PC-9 (cell line): Measurements from ENCODE around the gene ADIPOR2. TPM values are rescaled to one million over a fixed set of nuclear protein-coding genes. Genes with fewer than 3 reads are reported as not detected.

Source experiments
- BruUV-seq: library from RNA; stranded (reverse); fragments of 400-500 nt; replicated peaks from 2 replicates; lab custom pipeline; 2021; lab: Mats Ljungman, UMichigan
- CTCF ChIA-PET: fragments of 300-600 bp; sonication (Branson Sonifier 250); formaldehyde crosslinking; loops from one replicate; lab custom pipeline; 2022; ENCODE audit warnings: antibody characterized with exemption; lab: Charles Lee
- POLR2A ChIA-PET: fragments of 300-600 bp; sonication (Branson Sonifier 250); formaldehyde crosslinking; loops from one replicate; lab custom pipeline; 2022; ENCODE audit warnings: antibody characterized with exemption; ENCODE audit not compliant: unreplicated experiment; lab: Charles Lee
- DNase-seq, 2 experiments: peaks; one replicate each; pipeline versions ENCODE4 v3.0.0 to v3.0.0-alpha.2; 2015 to 2022; ENCODE audit warnings: mixed read lengths in 1 of 2
- H2AFZ ChIP-seq: fragments of 200-600 bp; sonication (generic); 2 replicates; pipeline ENCODE4 v1.8.1; 2017; ENCODE audit warnings: antibody characterized with exemption
- H3F3A ChIP-seq: fragments of 200-600 bp; sonication (generic); 2 replicates; pipeline ENCODE4 v1.8.1; 2017; ENCODE audit warnings: antibody characterized with exemption, mild to moderate bottlenecking, low read depth; ENCODE audit not compliant: insufficient read depth
- H3K27ac ChIP-seq: fragments of 200-600 bp; sonication (generic); 2 replicates; pipeline ENCODE4 v1.6.1; 2016; ENCODE audit warnings: mixed run types
- H3K27me3 ChIP-seq: fragments of 200-600 bp; sonication (generic); 2 replicates; pipeline ENCODE4 v1.6.1; 2016; ENCODE audit warnings: low read depth, mixed run types; ENCODE audit not compliant: insufficient read depth
- H3K36me3 ChIP-seq: fragments of 200-600 bp; sonication (generic); 2 replicates; pipeline ENCODE4 v1.6.1; 2016; ENCODE audit warnings: low read depth, mixed run types
- H3K4me1 ChIP-seq: fragments of 200-600 bp; sonication (generic); replicated peaks from 2 replicates; pipeline ENCODE4 v1.6.1; 2016; ENCODE audit warnings: mixed run types; ENCODE audit not compliant: insufficient read depth
- H3K4me2 ChIP-seq: fragments of 200-600 bp; sonication (generic); 2 replicates; pipeline ENCODE4 v1.6.1; 2017; ENCODE audit warnings: mixed run types
- H3K4me3 ChIP-seq: fragments of 200-600 bp; sonication (generic); 2 replicates; pipeline ENCODE4 v1.6.1; 2016; ENCODE audit warnings: mixed run types
- H3K79me2 ChIP-seq: fragments of 200-600 bp; sonication (generic); 2 replicates; pipeline ENCODE4 v1.6.1; 2017; ENCODE audit warnings: low read depth, mixed run types
- H3K9me2 ChIP-seq: fragments of 200-600 bp; sonication (generic); 2 replicates; pipeline ENCODE4 v1.8.1; 2017; ENCODE audit warnings: mild to moderate bottlenecking; ENCODE audit not compliant: insufficient read depth
- H3K9me3 ChIP-seq: fragments of 200-600 bp; sonication (generic); 2 replicates; pipeline ENCODE4 v1.8.1; 2016; ENCODE audit warnings: low read depth; ENCODE audit not compliant: insufficient read depth
- H4K20me1 ChIP-seq: fragments of 200-600 bp; sonication (generic); 2 replicates; pipeline ENCODE4 v1.8.1; 2017; ENCODE audit not compliant: insufficient read depth
- EZH2 ChIP-seq: fragments of 200-600 bp; sonication (generic); IDR thresholded peaks from 2 replicates; pipeline ENCODE4 v1.8.0; 2017; ENCODE audit warnings: antibody characterized with exemption, low read depth
- intact Hi-C: fragments of 100-400 bp; cut with micrococcal nuclease; formaldehyde crosslinking; loops from one replicate; pipeline ENCODE4 v1.10.0; 2022; ENCODE audit not compliant: unreplicated experiment
- total RNA-seq: library from RNA; stranded (reverse); gene quantifications from 2 replicates; pipeline ENCODE4 v1.2.3, GENCODE V29; 2021
- TF ChIP-seq, protein P1 (sequence below): fragments of 200-600 bp; sonication (generic); conservative IDR thresholded peaks from 2 replicates; pipeline ENCODE4 v1.6.1; 2017; ENCODE audit warnings: mixed run types, antibody characterized with exemption, mild to moderate bottlenecking, moderate library complexity

ADIPOR2 gene
- total RNA-seq, 1 experiment from 2014 or later, result 107 TPM

DNA sequence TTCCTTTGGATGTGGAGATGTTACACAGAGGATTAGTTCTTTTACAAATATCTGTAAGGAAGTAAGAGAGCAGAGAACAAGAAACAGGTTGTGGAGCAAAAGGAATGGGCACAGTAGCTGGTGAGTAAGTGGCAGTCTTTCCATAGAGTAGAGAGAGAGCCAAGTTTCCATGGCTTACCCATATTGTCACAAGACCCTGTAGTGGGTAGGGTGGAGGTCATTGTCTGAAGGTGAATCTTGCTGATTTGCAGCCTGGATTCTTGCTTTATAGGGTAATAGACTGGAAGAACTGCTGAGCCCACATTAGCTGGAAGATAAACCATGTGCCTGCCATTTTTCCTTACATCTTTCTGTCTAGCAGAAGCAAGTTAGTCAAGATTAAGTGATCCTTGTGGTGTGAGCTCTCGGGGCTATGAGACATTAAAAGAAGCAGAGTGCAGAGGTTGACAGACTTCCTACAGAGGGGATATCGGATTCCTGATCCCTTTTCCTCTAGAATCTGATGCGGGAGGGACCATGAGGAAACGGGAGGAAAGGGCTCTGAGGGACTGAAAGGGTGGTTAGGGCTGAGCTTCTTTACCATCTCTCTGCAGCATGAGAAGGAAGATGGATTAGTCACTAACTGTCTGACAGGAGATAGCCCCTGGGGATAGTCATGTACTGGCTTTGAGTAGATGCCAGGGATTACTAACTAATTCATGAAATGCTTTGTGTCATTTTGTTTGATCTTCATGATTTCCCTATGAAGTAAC is 85.5 kb downstream of the ADIPOR2 start:
- BruUV-seq, result no TSS peak
- ChIA-PET POLR2A (interaction anchor here (0.7 kb wide), 2 partner anchors 86 to 184 kb away, joined by 5 read pairs; partner anchors contain the start of gene ADIPOR2), CTCF (no interaction called here)
- Histone ChIP-seq H4K20me1 (peaks cover 9% of the 10 kb centered on the region), H3K79me2 (peaks cover 37% of the 10 kb centered on the region), H3K36me3 (peaks cover 39% of the 10 kb centered on the region), H3K27me3 (no peaks in the 10 kb centered on the region), H3K27ac (0 out of 2 replicates have a peak overlapping the region, but pooled peaks have one; percentile 14), H3K4me1 (peaks cover 27% of the 10 kb centered on the region), H3K9me3 (no peaks in the 10 kb centered on the region), H2AFZ (no peak overlapping the region), H3K9me2 (no peaks in the 10 kb centered on the region), H3F3A (peaks cover 55% of the 10 kb centered on the region), H3K4me3 (no peak overlapping the region), H3K4me2 (peak overlapping the region; percentile 20)
- intact Hi-C loops, result no loop called here
- TF ChIP-seq, protein P1, sequence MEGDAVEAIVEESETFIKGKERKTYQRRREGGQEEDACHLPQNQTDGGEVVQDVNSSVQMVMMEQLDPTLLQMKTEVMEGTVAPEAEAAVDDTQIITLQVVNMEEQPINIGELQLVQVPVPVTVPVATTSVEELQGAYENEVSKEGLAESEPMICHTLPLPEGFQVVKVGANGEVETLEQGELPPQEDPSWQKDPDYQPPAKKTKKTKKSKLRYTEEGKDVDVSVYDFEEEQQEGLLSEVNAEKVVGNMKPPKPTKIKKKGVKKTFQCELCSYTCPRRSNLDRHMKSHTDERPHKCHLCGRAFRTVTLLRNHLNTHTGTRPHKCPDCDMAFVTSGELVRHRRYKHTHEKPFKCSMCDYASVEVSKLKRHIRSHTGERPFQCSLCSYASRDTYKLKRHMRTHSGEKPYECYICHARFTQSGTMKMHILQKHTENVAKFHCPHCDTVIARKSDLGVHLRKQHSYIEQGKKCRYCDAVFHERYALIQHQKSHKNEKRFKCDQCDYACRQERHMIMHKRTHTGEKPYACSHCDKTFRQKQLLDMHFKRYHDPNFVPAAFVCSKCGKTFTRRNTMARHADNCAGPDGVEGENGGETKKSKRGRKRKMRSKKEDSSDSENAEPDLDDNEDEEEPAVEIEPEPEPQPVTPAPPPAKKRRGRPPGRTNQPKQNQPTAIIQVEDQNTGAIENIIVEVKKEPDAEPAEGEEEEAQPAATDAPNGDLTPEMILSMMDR, result no peak
- no peak for TF ChIP-seq EZH2
- DNase-seq, result peak in 1 of 2 experiments; percentile 77

DNA sequence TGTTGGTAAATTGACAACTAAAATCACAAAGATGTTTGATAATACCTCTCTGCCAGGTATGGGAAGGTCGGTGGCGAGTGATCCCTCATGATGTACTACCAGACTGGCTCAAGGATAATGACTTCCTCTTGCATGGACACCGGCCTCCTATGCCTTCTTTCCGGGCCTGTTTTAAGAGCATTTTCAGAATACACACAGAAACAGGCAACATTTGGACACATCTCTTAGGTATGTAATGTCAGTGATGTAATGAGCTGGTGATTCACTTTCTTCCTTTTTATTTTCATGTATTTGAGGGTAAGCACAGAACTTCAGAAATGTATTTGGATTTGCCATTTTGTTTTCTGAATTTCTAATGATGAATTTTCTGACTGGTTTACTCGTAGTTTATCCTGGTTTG is 86.9 kb downstream of the ADIPOR2 start:
- POLR2A ChIA-PET, result no interaction called here
- no peak overlapping the region for H3K27ac ChIP-seq

DNA sequence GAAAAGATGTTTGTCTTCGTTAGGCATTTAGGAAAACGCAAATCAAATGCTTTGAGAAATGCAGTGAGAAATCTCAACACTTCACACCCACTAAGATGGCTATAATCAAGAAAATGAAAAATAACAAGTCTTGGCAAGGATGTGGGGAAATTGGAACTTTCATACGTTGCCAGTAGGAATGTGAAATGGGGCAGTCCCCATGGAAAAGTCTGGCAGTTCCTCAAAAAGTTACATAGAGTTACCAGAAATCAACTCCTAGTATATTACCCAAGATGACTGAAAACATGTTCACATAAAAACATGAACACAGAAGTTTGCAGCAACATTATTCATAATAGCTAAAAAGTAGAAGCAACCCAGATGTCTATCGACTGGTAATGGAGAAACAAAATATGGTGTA is 88.0 kb downstream of the ADIPOR2 start:
- Histone ChIP-seq H3K27me3 (no peaks in the 10 kb centered on the region), H3K79me2 (peaks cover 26% of the 10 kb centered on the region), H3K27ac (no peak overlapping the region), H3K4me1 (peaks cover 27% of the 10 kb centered on the region), H3F3A (peaks cover 67% of the 10 kb centered on the region), H4K20me1 (peaks cover 6% of the 10 kb centered on the region; the same call in 1 of the 2 replicates), H3K9me3 (no peaks in the 10 kb centered on the region), H3K36me3 (peaks cover 23% of the 10 kb centered on the region), H3K4me2 (no peak overlapping the region), H3K9me2 (no peaks in the 10 kb centered on the region), H2AFZ (no peak overlapping the region), H3K4me3 (no peak overlapping the region)
- intact Hi-C loops, result no loop called here
- BruUV-seq, result no TSS peak
- POLR2A ChIA-PET, result no interaction called here
- CTCF ChIA-PET, result no interaction called here
- no peak for DNase-seq
- TF ChIP-seq, protein P1, result no peak
- TF ChIP-seq EZH2, result no peak

More for the DNA sequence above, 86.9 kb downstream of the ADIPOR2 start:
- Histone ChIP-seq H3K79me2 (peaks cover 26% of the 10 kb centered on the region), H2AFZ (no peak overlapping the region), H4K20me1 (peaks cover 6% of the 10 kb centered on the region; the same call in 1 of the 2 replicates), H3K36me3 (peaks cover 34% of the 10 kb centered on the region), H3K9me3 (no peaks in the 10 kb centered on the region), H3F3A (peaks cover 66% of the 10 kb centered on the region), H3K4me3 (no peak overlapping the region), H3K27me3 (no peaks in the 10 kb centered on the region), H3K4me1 (peaks cover 27% of the 10 kb centered on the region), H3K4me2 (no peak overlapping the region), H3K9me2 (no peaks in the 10 kb centered on the region)
- no TSS peak for BruUV-seq
- intact Hi-C loops, result no loop called here
- TF ChIP-seq EZH2, result no peak
- TF ChIP-seq, protein P1, result no peak
- CTCF ChIA-PET, result no interaction called here
- DNase-seq, result no peak
